HepG2 (cell line): Measurements from ENCODE around the gene BACE1-AS. TPM values are rescaled to one million over a fixed set of nuclear protein-coding genes. Genes with fewer than 3 reads are reported as not detected.
A peak's percentile ranks its signal among the peaks of the same experiment; 100 is the strongest.

Experiments
- ATF5 ChIP-seq: sonication (generic); formaldehyde crosslinking; IDR thresholded peaks from 2 replicates; pipeline ENCODE4 v1.4.0; 2020; ENCODE audit warnings: mild to moderate bottlenecking, low read depth, missing genetic modification reagents
- ATM ChIP-seq: fragments of 450-650 bp; IDR thresholded peaks from 2 replicates; pipeline ENCODE4 v1.7.1; 2017; ENCODE audit warnings: mild to moderate bottlenecking, borderline replicate concordance
- E2F1 ChIP-seq: sonication (generic); formaldehyde crosslinking; IDR thresholded peaks from 2 replicates; pipeline ENCODE4 v1.5.0; 2020; ENCODE audit warnings: missing genetic modification reagents
- E2F5 ChIP-seq: sonication (generic); formaldehyde crosslinking; conservative IDR thresholded peaks from 2 replicates; pipeline ENCODE4 v1.4.0; 2020; ENCODE audit warnings: missing genetic modification reagents
- GPN1 ChIP-seq: sonication (generic); formaldehyde crosslinking; IDR thresholded peaks from 2 replicates; pipeline ENCODE4 v1.5.1; 2020; ENCODE audit warnings: missing genetic modification reagents, borderline replicate concordance
- HOXA3 ChIP-seq: sonication (generic); formaldehyde crosslinking; IDR thresholded peaks from 2 replicates; pipeline ENCODE4 v1.5.0; 2020; ENCODE audit warnings: missing genetic modification reagents
- KDM3A ChIP-seq: IDR thresholded peaks from 2 replicates; pipeline ENCODE4 v1.6.1; 2018; ENCODE audit warnings: low read depth, missing compliant biosample characterization
- LRRFIP1 ChIP-seq: sonication (generic); formaldehyde crosslinking; conservative IDR thresholded peaks from 2 replicates; pipeline ENCODE4 v1.4.0; 2020; ENCODE audit warnings: missing genetic modification reagents
- MEIS2 ChIP-seq: sonication (generic); formaldehyde crosslinking; IDR thresholded peaks from 2 replicates; pipeline ENCODE4 v1.9.0; 2021; ENCODE audit warnings: mild to moderate bottlenecking, missing genetic modification reagents
- MIER3 ChIP-seq: IDR thresholded peaks from 2 replicates; pipeline ENCODE4 v1.6.1; 2016; ENCODE audit warnings: missing compliant biosample characterization, borderline replicate concordance
- POLR2A ChIP-seq, 2 experiments: IDR thresholded peaks; 2 replicates each; pipeline ENCODE4 v1.6.1; 2011; ENCODE audit warnings: low read depth in 2 of 2, low read length in 2 of 2, mild to moderate bottlenecking in 1 of 2, moderate library complexity in 1 of 2; ENCODE audit not compliant: insufficient read depth in 1 of 2
- POLR2G ChIP-seq: fragments of 200-400 bp; formaldehyde crosslinking; IDR thresholded peaks from 2 replicates; pipeline ENCODE4 v1.6.1; 2018; ENCODE audit warnings: mild to moderate bottlenecking, low read depth, low read length, moderate library complexity
- PRDM10 ChIP-seq: sonication (generic); formaldehyde crosslinking; IDR thresholded peaks from 2 replicates; pipeline ENCODE4 v1.4.0; 2020; ENCODE audit warnings: low read depth, missing genetic modification reagents
- SALL2 ChIP-seq: sonication (generic); formaldehyde crosslinking; IDR thresholded peaks from 2 replicates; pipeline ENCODE4 v1.8.1; 2023; ENCODE audit warnings: mild to moderate bottlenecking, missing genetic modification reagents, inconsistent platforms
- TBL1XR1 ChIP-seq: fragments of 150-350 bp; IDR thresholded peaks from 2 replicates; pipeline ENCODE4 v1.6.1; 2014; ENCODE audit warnings: borderline replicate concordance, low read length; ENCODE audit not compliant: partially characterized antibody
- TBX2 ChIP-seq: sonication (generic); formaldehyde crosslinking; IDR thresholded peaks from 2 replicates; pipeline ENCODE4 v1.5.0; 2020; ENCODE audit warnings: missing genetic modification reagents, mild to moderate bottlenecking, borderline replicate concordance
- TMF1 ChIP-seq: sonication (generic); formaldehyde crosslinking; IDR thresholded peaks from 2 replicates; pipeline ENCODE4 v1.8.1; 2022; ENCODE audit warnings: low read depth, missing genetic modification reagents
- TRIM24 ChIP-seq: sonication (generic); formaldehyde crosslinking; IDR thresholded peaks from 2 replicates; pipeline ENCODE4 v1.8.0; 2022; ENCODE audit warnings: mild to moderate bottlenecking, missing genetic modification reagents
- ZMYM3 ChIP-seq: sonication (generic); formaldehyde crosslinking; IDR thresholded peaks from 2 replicates; pipeline ENCODE4 v1.5.1; 2020; ENCODE audit warnings: mild to moderate bottlenecking, missing genetic modification reagents
- ZNF570 ChIP-seq: sonication (generic); formaldehyde crosslinking; IDR thresholded peaks from 2 replicates; pipeline ENCODE4 v1.4.0; 2020; ENCODE audit warnings: mild to moderate bottlenecking, missing genetic modification reagents, borderline replicate concordance
- ZNF614 ChIP-seq: IDR thresholded peaks from 2 replicates; pipeline ENCODE4 v1.6.1; 2018; ENCODE audit warnings: missing biosample characterization, missing genetic modification reagents, inconsistent platforms, borderline replicate concordance
- ZNF713 ChIP-seq: sonication (generic); formaldehyde crosslinking; IDR thresholded peaks from 2 replicates; pipeline ENCODE4 v1.4.0; 2020; ENCODE audit warnings: mild to moderate bottlenecking, missing genetic modification reagents
- ZNF75D ChIP-seq: sonication (generic); formaldehyde crosslinking; IDR thresholded peaks from 2 replicates; pipeline ENCODE4 v1.8.1; 2023; ENCODE audit warnings: missing genetic modification reagents, mild to moderate bottlenecking, borderline replicate concordance
- polyA plus RNA-seq, 8 experiments: library from polyadenylated mRNA; depleted of rRNA in 3 of 8; stranded (reverse) in 7 of 8; unstranded in 1 of 8; fragments of >200 nt; fragmentation: Illumina TruSeq in 4 of 8; extraction: Trizol in 4 of 8; gene quantifications; 2 replicates each; pipeline versions ENCODE4 v1.2.1 to v1.2.3, GENCODE V29; 2011 to 2016; ENCODE audit warnings: low read depth in 4 of 8, missing spikeins in 1 of 8, mixed read lengths in 1 of 8; ENCODE audit not compliant: insufficient read depth in 1 of 8
- total RNA-seq, 5 experiments: library from RNA; depleted of rRNA; stranded (reverse); fragments of >200 nt; fragmentation: Illumina TruSeq; extraction: Trizol; gene quantifications; 2 replicates each; pipeline ENCODE4 v1.2.3, GENCODE V29; 2016; ENCODE audit warnings: low read depth in 1 of 5

The BACE1-AS gene
- total and polyA plus RNA-seq, 2 of the 13 experiments (the other 11 are each of a cell fraction or from before 2014, with no cell fraction given), result 2.0 to 3.9 TPM

- TF ChIP-seq PRDM10 (CRISPR knock-in tag) (no peak), TBX2 (peak; percentile 66; the same call in 1 of the 2 replicates), KDM3A (CRISPR knock-in tag) (no peak), TRIM24 (CRISPR knock-in tag) (no peak), E2F5 (CRISPR knock-in tag) (no peak), ZNF713 (CRISPR knock-in tag) (no peak), SALL2 (CRISPR knock-in tag) (no peak), ZMYM3 (CRISPR knock-in tag) (no peak), TBL1XR1 (peak; percentile 37), E2F1 (CRISPR knock-in tag) (no peak), ZNF614 (CRISPR knock-in tag) (no peak), ATM (no peak), GPN1 (CRISPR knock-in tag) (no peak), POLR2G (no peak), ATF5 (no peak), LRRFIP1 (CRISPR knock-in tag) (no peak), ZNF75D (CRISPR knock-in tag) (no peak), POLR2A (IDR thresholded peaks at IDR 0.05; ENCODE audit: insufficient read depth in 1 of 2, low read depth in 2 of 2, low read length in 2 of 2) (no peak), ZNF570 (CRISPR knock-in tag) (no peak), MEIS2 (CRISPR knock-in tag) (0 out of 2 replicates have a peak, but pooled peaks have one; percentile 33), TMF1 (no peak), HOXA3 (peak; percentile 19; the same call in 1 of the 2 replicates), MIER3 (CRISPR knock-in tag) (no peak)
Measured at GRCh38 chr11:117303101-117303500, 12.0 kb downstream of the BACE1-AS start (continued).
